GM12872 (cell line): Measurements from ENCODE around the gene CDRT4.

Experiments used
- TF ChIP-seq, protein P1 (sequence below): IDR thresholded peaks from 3 replicates; pipeline ENCODE4 v1.5.1; 2011; ENCODE audit warnings: low read depth, mild to moderate bottlenecking, low read length, moderate library complexity; ENCODE audit not compliant: insufficient read depth

The CDRT4 gene

DNA sequence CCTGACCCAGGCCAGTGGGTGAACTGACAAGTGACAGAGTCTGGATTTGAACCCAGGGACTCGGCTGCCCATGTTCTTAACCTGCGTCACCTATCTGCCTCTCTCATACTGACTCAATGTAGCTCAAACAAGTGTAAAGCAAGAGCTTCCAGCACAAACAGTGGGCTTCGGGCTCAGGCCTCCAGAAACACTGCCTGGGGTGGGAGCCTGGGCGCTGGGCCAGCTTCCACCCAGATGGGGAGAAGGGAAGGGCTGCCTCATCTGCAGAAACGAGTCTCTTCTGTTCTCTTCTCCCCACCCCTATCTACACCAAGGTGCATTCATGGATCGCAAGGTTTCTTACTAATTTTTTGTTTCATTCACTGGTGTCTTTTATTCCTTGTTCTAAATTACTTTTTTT is 1.3 kb downstream of the CDRT4 start:
- TF ChIP-seq, protein P1, sequence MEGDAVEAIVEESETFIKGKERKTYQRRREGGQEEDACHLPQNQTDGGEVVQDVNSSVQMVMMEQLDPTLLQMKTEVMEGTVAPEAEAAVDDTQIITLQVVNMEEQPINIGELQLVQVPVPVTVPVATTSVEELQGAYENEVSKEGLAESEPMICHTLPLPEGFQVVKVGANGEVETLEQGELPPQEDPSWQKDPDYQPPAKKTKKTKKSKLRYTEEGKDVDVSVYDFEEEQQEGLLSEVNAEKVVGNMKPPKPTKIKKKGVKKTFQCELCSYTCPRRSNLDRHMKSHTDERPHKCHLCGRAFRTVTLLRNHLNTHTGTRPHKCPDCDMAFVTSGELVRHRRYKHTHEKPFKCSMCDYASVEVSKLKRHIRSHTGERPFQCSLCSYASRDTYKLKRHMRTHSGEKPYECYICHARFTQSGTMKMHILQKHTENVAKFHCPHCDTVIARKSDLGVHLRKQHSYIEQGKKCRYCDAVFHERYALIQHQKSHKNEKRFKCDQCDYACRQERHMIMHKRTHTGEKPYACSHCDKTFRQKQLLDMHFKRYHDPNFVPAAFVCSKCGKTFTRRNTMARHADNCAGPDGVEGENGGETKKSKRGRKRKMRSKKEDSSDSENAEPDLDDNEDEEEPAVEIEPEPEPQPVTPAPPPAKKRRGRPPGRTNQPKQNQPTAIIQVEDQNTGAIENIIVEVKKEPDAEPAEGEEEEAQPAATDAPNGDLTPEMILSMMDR, result no peak

DNA sequence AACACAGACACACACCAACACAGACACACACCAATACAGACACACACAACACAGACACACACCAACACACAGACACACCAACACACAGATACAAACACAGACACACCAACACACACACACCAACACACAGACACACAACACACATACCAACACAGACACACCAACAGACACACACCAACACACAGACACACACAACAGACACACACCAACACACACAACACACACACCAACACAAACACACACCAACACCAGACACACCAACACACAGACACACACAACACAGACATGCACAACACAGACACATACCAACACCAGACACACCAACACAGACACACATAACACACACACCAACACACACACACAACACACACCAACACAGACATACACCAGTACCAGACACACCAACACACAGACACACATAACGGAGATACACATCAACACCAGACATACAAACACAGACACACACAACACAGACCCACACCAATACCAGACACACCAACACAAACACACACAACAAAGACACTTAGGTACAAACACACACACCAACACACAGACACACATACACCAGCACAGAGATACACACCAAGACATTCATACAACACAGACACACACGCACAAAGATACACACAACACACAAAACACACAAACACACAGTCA is 2.2 kb downstream of the CDRT4 start:
- TF ChIP-seq, protein P1, result no peak

DNA sequence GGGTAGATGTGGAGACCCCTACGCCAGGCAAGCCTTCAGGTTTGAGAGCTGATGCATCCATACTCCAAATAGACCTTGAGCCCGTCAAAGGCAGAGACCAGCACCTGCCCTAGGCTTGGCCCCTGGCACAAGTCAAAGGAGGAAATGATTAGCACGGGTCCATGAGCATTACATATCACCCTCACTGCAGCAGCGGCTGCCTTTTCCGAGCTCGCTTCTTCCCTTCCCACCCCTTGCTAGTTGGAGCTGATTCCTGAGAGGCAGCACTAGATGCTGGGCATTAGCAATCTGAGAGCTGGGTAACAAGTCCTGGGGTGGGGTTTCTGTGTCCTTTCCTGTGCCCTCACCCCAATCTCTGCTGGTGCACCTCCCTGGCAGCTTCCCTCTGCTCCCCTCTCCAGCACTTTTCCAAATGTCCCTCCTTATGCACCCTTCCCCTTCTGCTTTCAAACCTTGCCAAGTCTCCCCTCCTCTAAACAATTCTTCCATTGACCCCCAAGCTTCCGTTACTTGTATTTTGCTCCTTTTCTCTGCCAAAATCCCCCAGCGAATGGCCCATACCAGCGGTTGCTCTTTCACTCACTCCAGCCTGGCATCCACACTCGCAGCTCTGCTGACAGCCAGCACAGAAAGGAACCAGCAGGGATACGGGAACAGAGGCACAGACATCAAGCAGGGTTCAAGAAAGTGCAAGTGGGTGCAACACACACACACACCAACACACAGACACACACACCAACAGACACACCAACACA is 3.0 kb downstream of the CDRT4 start:
- TF ChIP-seq, protein P1, result no peak

DNA sequence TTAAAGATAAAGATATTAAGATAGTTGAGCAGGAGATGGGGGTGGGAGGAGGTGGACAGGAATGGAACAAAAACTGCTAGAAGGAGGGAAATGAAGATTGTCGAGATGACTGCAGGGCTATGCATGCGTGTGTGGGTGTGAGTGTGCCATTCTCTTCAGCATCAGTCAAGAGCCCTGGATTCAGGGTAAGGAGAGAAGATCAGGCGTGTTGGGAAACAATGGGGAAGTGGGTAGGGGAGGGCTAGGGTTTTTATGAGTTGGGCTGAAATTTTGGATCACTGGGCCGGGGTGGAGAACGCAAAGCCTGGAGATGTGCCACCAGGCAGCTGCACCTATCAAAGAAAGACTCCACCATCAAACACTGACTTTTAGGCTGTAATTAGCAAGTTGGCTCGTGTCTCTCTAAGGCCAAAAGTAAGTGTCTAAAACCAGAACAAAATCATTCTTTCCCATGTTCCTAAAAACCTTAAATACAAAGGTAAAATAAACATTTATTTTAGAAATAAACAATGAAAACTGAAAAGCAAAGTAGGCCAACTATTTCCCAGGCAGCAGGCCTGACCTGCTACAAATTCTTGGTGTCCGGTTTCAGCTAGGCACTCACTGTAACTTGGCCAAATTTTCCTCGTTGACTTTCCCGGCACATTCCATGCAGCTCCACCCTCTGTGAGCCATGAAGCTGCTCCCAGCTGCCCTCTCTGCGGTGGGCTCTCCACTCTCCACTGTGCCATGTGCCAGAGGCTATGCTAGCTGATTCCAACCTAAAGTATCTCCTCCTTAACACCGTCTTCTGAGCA is 4.2 kb downstream of the CDRT4 start:
- TF ChIP-seq, protein P1, result no peak

DNA sequence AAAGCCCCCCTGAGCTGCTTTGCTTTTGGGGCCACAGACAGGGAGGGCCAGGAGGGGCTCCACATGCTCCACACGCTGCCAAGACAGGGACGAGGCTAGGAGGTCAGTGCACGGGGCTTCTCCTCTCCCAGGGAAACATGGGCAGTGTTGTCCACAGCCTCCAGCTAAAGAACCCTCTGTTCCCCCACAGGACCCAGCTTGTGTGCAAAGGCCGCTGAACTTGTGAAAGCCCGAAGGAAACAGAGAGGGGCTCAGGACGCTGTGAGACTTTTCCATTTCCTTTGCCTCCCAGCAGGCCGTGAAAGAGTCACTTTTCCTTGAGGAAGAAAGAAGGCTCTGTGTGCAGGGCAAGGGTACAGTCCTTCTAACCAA is 9.7 kb downstream of the CDRT4 start:
- TF ChIP-seq, protein P1, result no peak

DNA sequence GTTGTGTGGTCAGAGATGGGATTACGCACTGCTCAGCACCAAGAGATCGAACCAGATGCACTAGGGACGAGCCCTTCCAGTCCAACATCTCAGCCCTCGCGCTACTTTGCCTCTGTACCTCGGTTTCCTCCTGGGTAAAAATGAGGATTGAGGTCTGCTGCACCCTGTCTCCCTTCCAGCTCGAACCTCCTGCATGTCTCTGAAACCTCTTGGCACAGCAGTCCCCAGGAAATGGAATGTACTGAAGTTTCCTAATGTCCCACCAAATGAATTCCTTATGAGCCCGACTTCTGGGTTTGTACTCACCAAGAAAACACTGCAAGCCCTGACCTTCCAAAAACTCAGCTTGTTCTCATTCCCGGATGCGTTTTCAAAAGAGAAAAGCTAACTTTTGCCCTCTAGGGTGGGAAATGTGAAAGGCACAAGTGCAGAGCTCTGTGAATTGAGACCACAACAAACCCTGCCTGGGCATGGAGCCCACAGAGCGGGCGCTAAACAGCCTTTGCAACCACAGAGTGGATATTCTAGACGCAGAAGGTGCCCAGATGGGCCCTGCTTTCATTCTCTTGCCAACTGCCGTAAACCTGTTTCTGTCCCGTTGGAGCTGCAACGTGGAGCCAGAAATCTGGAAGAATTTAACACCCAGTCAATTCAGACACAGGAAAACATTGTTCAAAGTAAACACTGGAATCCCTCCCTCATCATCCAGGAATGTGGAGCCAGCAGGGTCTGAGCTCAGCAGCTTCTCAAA is 10.3 kb downstream of the CDRT4 start:
- TF ChIP-seq, protein P1, result no peak

DNA sequence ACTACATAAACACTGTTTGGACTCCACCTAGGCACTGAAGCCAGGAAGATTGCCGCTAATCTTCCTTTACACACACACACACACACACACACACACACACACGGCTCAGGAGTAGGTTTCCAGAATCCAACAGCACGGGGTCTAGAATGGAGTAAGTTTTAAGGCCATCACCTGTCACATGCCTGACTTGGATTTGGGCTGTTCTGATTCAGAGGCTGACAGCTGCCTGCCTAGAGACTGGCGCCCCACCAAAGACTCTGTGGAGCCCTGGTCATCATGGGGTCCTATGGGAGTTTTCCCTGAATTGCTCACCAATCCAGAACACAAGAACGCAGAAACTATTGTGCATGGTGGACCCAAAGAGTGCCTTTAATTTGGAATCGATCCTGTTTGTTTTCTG is 10.9 kb downstream of the CDRT4 start:
- TF ChIP-seq, protein P1, result no peak
